Testis (tissue), 3 donors: ENCODE measurements around the gene WNK4. TPM values are rescaled to one million over a fixed set of nuclear protein-coding genes. Genes with fewer than 3 reads are reported as not detected.

Experiments used
- DNase-seq: peaks from one replicate; pipeline ENCODE4 v3.0.0-alpha.2; 2019
- H3K27ac ChIP-seq, 2 donors: fragments of 200-600 bp; sonication (generic); one replicate each; pipeline ENCODE4 v1.5.1; 2019
- H3K27me3 ChIP-seq: fragments of 200-600 bp; sonication (generic); one replicate; pipeline ENCODE4 v1.5.1; 2019
- H3K36me3 ChIP-seq: fragments of 200-600 bp; sonication (generic); one replicate; pipeline ENCODE4 v1.5.1; 2017; ENCODE audit warnings: low read depth; ENCODE audit errors: missing control alignments
- H3K4me1 ChIP-seq: fragments of 200-600 bp; sonication (generic); one replicate; pipeline ENCODE4 v1.5.1; 2019
- H3K4me3 ChIP-seq, 2 donors: fragments of 200-600 bp; sonication (generic); one replicate each; pipeline ENCODE4 v1.5.1; 2017 to 2019
- H3K9me3 ChIP-seq: fragments of 200-600 bp; sonication (generic); one replicate; pipeline ENCODE4 v1.5.1; 2017
- CTCF ChIP-seq, 3 experiments: fragments of 450-650 bp in 2 of 3; fragments of 200-600 bp in 1 of 3; sonication (generic) in 1 of 3; IDR thresholded peaks; one replicate each; pipeline ENCODE4 v1.5.1; 2016 to 2019; ENCODE audit warnings: antibody characterized with exemption in 3 of 3, mild to moderate bottlenecking in 2 of 3, moderate library complexity in 1 of 3
- POLR2A ChIP-seq: fragments of 450-650 bp; IDR thresholded peaks from one replicate; pipeline ENCODE4 v1.6.1; 2017; ENCODE audit warnings: antibody characterized with exemption, mild to moderate bottlenecking, moderate library complexity
- WGBS, 2 donors: methylation state at CpG; one replicate each; pipeline ENCODE4 v1.1.5; 2018; 5-methylcytosine and 5-hydroxymethylcytosine counted together
- intact Hi-C: fragments of 100-400 bp; cut with DNase I; formaldehyde crosslinking; loops from one replicate; pipeline ENCODE4 v1.15.1; 2023; ENCODE audit warnings: low total_unique reads
- polyA plus RNA-seq: library from polyadenylated mRNA; stranded (reverse); fragments of 350-450 nt; fragmentation: Illumina TruSeq; extraction: RNeasy Lipid Tissue Mini Kit (QIAGEN cat#74804); gene quantifications from one replicate; pipeline ENCODE4 v1.2.3, GENCODE V29; 2014; ENCODE audit warnings: low read depth, low replicate concordance; ENCODE audit not compliant: insufficient read depth
- total RNA-seq, 2 donors: library from RNA; depleted of rRNA; stranded (reverse); fragments of >200 nt; gene quantifications; one replicate each; pipeline ENCODE4 v1.2.3, GENCODE V29; 2016

WNK4 gene
- total and polyA plus RNA-seq, 3 donors from 2014 or later, result 1.4 to 2.8 (median 2.3) TPM

- whole genome bisulfite sequencing, 2 donors, result 5 to 7% methylated on average over 21 to 50 of the region's 50 CpGs
- intact Hi-C loops, result no loop called here
- TF ChIP-seq CTCF (IDR thresholded peaks at IDR 0.05), result peak in 1 of 3 experiments; percentile 36
- TF ChIP-seq POLR2A, result peak; percentile 77
Measured at GRCh38 chr17:42744806-42745617, 35.4 kb upstream of the WNK4 start, which contains the start of gene EZH1. TSS of gene EZH1 (minus strand) at chr17:42745040. CDS start at chr17:42728941, 16,099 bp downstream.

GRCh38 chr17:42748202-42748907, 32.1 kb upstream of the WNK4 start:
- peaks cover 24% of the 10 kb centered on the region for H3K4me1 ChIP-seq
- H3K36me3 ChIP-seq, result no peaks in the 10 kb centered on the region
- peak overlapping the region; percentile 52 to 71 for H3K27ac ChIP-seq
- no peaks in the 10 kb centered on the region for H3K27me3 ChIP-seq
- TF ChIP-seq POLR2A (no peak), CTCF (IDR thresholded peaks at IDR 0.05) (no peak)
- WGBS, 2 donors, result 49 to 58% methylated on average over 7 of the region's 7 CpGs
- peak; percentile 58 for DNase-seq
- H3K4me3 ChIP-seq, result no peak overlapping the region
- intact Hi-C loops, result no loop called here
- no peaks in the 10 kb centered on the region for H3K9me3 ChIP-seq

More at GRCh38 chr17:42744806-42745617, 35.4 kb upstream of the WNK4 start, which contains the start of gene EZH1:
- peaks cover 23% of the 10 kb centered on the region for H3K4me1 ChIP-seq
- H3K27me3 ChIP-seq, result no peaks in the 10 kb centered on the region
- H3K9me3 ChIP-seq, result no peaks in the 10 kb centered on the region
- peak within 1 kb of the TSS; percentile 85 to 91 for H3K4me3 ChIP-seq
- DNase-seq, result peak; percentile 90
- no peaks in the 10 kb centered on the region for H3K36me3 ChIP-seq
- peak within 1 kb of the TSS; percentile 94 to 96 for H3K27ac ChIP-seq

DNA sequence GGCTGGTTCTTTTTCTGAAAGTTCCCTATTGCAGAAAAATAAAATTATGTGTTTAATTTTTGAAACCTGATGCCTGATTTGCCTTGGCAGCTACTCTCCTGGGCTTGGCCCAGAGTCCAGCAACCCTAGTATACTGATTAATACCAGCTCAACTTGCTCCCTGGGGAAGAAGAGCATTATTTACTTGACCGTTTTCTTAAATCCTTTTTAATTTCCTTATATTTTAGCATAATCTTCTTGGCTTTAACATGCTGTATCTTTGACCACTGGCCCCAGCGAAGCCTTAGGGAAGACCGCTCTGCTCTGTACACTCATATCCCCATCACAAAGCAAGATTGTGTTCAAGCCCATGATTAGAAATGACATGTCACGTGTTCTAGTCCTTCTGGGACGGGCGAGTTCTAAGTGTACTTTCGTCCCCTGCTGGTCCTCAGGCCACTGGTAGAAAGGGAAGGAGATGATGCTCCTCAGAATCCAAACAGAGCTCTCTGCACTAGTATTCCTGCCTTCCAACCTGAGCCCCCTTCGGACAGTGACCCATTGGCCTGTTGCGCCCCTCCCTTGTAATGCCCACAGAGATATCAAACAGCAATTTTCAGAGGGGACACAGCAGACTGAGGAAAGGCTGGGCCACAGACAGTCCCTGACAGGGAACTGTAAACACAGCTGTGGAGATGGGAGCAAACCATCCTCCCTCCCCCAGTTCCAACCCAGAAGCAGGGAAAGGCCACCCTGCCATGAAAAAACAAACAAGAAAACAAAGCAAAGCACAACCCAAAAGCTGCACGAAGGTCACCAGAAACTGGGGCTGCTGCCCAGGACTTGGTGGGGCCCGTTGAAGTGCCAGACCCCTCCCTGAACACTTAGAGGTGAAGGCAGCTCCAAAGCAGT, 31.3 kb upstream of the WNK4 start:
- 51 to 52% methylated on average over 11 of the region's 11 CpGs for WGBS, 2 donors
- intact Hi-C loops, result no loop called here
- Histone ChIP-seq H3K9me3 (no peaks in the 10 kb centered on the region), H3K27me3 (no peaks in the 10 kb centered on the region), H3K27ac (peak overlapping the region; percentile 52 to 71), H3K4me3 (no peak overlapping the region), H3K36me3 (no peaks in the 10 kb centered on the region), H3K4me1 (peaks cover 16% of the 10 kb centered on the region)
- TF ChIP-seq CTCF (IDR thresholded peaks at IDR 0.05), result no peak
- no peak for TF ChIP-seq POLR2A
- no peak for DNase-seq

- intact Hi-C loops, result no loop called here
- H3K4me1 ChIP-seq, result peaks cover 16% of the 10 kb centered on the region
- H3K27me3 ChIP-seq, result no peaks in the 10 kb centered on the region
- TF ChIP-seq POLR2A (no peak), CTCF (IDR thresholded peaks at IDR 0.05) (no peak)
- no peaks in the 10 kb centered on the region for H3K36me3 ChIP-seq
- 37 to 57% methylated on average over 3 of the region's 3 CpGs for WGBS, 2 donors
- H3K4me3 ChIP-seq, result no peak overlapping the region
- DNase-seq, result no peak
- peak overlapping the region in 1 of 2 donors; percentile 25 for H3K27ac ChIP-seq
- no peaks in the 10 kb centered on the region for H3K9me3 ChIP-seq
Measured at GRCh38 chr17:42750739-42751344, 29.6 kb upstream of the WNK4 start.
